ENCODE results near the gene NUDT19.

NUDT19 gene

DNA sequence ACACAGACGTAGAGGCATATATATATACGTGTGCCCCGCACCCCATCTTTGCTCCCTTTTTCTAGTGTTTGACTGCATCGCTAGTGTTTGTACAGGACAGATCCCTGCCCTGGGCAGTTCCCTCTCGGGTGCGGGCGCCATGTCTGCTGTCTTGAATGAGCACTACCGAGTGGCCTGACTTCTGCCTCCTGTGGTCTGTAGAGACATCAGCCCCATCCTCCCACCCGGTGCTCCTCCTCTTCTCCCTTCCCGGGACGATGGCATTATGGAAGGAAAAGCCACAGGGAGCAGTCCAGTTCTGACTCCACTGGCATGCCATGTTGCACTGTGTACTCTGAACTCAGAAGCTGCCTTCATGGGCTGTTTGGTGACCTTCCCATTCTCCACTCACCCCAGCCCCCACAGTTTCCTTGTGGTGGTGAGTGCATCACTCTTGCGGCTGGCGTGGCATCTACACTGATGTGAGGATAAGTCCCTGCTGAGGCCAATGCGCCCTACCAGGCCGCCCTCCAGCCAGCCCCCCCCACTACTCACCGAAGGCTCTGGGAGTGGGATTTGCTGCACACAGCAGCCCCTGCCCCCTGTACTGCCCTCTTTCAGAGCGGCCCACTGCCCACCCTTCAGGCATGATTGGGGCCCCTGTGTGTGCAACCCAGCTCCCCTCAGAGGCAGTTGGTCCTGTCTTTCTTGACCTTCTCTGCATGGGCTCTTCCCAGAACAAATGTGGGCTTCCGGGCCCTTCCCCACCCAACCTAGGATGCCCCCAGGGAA, 53.1 kb downstream of the NUDT19 start:
- TF ChIP-seq, protein P1, sequence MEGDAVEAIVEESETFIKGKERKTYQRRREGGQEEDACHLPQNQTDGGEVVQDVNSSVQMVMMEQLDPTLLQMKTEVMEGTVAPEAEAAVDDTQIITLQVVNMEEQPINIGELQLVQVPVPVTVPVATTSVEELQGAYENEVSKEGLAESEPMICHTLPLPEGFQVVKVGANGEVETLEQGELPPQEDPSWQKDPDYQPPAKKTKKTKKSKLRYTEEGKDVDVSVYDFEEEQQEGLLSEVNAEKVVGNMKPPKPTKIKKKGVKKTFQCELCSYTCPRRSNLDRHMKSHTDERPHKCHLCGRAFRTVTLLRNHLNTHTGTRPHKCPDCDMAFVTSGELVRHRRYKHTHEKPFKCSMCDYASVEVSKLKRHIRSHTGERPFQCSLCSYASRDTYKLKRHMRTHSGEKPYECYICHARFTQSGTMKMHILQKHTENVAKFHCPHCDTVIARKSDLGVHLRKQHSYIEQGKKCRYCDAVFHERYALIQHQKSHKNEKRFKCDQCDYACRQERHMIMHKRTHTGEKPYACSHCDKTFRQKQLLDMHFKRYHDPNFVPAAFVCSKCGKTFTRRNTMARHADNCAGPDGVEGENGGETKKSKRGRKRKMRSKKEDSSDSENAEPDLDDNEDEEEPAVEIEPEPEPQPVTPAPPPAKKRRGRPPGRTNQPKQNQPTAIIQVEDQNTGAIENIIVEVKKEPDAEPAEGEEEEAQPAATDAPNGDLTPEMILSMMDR (IDR thresholded peaks at IDR 0.05), result no peak

DNA sequence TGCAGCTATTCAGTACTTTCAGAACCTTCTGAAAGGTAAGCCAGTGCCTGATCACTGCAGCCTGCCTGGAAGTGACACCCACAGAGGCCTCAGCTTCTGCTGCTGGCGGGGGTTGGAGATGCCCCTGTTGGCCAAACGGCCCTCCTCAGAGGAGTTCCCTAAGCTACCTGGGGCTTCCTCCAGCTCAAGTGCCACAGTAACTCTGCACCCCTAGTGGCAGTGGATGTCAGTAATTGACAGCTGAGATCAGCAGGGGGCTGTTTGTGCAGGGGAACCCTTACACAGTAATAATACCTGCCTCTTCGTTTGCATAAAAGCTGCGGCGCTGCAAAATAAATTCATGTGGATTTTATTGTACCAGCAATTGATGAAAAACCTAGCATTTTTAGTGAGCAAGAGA, 56.9 kb downstream of the NUDT19 start:
- TF ChIP-seq, protein P1 (IDR thresholded peaks at IDR 0.05), result no peak

DNA sequence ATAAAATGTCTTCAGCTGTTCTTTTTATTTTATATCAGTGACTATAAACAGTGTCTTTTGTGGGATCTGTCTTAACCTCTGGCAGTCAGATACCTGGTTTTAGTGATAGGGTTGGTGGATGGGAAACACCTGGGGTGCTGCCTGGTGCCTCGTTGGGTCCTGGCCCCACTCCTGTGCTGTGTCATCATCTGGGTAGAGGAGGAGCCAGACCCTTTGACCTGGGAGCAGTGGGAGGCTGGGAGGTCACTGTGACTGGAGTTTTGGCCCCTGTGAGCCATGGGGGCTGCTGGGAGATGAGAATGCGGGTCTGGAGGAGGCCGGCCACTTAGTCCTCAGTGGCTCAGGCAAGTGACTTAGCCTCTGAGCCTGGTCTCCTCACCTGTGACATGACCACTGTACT, 57.3 kb downstream of the NUDT19 start:
- TF ChIP-seq, protein P1 (IDR thresholded peaks at IDR 0.05), result no peak

DNA sequence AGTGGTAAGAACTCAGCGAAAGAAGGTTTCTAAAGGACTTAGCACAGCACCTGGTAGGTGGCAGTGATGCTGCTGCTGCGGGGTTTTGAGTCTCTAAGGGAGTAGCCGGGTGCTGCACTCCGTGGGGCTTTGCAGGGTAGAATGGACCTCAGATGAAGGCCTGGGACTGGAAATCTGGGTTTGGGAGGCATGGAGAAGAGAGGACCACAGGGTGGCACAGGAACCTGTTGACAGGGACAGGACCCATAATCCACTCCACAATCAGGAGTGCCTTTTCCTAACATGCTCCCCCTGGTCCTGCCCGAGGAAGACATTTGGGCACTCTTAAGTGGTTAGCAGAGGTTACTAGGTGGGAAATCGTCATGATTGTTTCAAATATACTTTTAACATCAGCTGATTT, 57.7 kb downstream of the NUDT19 start:
- TF ChIP-seq, protein P1 (IDR thresholded peaks at IDR 0.05), result no peak

DNA sequence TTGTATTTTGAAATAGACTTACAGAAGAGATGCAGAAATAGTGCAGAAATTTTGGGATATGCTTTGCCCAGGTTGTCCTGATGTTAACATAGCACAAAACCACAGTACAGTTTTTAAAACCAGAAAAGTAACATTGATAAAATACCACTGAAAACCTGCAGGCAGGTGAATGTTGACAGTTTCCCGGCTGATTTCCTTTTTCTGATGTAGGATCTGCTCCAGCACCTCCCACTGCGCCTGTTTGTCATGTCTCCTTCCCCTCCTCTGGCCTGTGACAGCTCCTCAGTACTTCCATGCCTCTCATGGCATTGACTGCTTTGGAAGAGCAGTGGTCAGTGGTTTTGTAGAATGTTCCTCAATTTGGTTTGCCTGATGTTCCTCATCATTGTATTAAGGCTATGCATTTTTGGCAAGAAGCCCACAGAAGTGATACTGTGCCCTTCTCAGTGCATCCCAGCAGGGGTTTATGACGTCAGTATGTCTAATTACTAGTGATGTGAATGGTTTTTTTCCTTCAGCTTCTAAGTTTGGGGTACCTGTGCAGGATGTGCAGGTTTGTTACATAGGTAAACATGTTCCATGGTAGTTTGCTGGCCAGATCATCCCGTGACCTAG, 58.9 kb downstream of the NUDT19 start:
- TF ChIP-seq, protein P1 (IDR thresholded peaks at IDR 0.05), result no peak

DNA sequence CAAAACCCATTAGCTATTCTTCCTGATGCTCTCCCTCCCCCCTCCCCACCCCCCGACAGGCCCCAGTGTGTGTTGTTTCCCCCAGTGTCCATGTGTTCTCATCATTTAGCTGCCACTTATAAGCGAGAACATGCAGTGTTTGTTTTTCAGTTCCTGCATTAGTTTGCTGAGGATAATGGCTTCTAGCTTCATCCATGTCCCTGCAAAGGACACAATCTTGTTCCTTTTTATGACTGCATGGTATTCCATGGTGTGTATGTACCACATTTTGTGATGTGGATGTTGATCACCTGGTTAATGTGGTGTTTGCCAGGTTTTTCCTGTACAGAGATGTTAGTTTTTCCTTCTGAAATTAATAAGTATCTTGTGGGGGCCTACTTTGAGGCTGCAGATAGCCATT, 59.4 kb downstream of the NUDT19 start:
- TF ChIP-seq, protein P1 (IDR thresholded peaks at IDR 0.05), result no peak

DNA sequence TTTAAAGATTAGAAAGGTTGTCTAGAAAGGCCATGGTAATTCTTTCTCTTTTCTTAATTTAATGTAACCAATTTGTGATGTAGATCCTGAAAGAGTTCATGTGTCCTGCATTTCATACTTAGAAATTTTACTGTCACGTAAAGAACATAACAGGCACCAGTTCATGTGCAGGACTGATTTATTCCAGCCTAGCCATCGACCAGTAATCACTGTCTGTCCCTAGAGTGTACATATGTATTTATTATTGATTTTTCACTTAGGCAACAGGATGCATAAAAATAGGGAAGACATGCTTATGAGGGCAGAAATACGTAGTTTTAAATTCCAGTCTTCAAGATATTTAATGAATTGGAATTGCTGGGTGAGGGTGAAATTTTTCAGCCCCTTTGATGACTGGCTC, 65.6 kb downstream of the NUDT19 start:
- TF ChIP-seq, protein P1 (IDR thresholded peaks at IDR 0.05), result no peak
